GM06990 (cell line): ENCODE data around the gene SIL1.

Source experiments
- DNase-seq: peaks from one replicate; pipeline ENCODE4 v3.0.0-alpha.2; 2011; ENCODE audit not compliant: insufficient read length; ENCODE audit errors: extremely low read depth
- H3K27me3 ChIP-seq: replicated peaks from 2 replicates; pipeline ENCODE4 v1.6.0; 2011; ENCODE audit warnings: low read length; ENCODE audit not compliant: control insufficient read depth, insufficient read depth
- H3K36me3 ChIP-seq: 2 replicates; pipeline ENCODE4 v1.5.1; 2011; ENCODE audit warnings: low read length; ENCODE audit not compliant: control insufficient read depth, insufficient read depth
- H3K4me3 ChIP-seq: replicated peaks from 2 replicates; pipeline ENCODE4 v1.5.1; 2011; ENCODE audit warnings: low read depth, mild to moderate bottlenecking, control low read depth, low read length
- CTCF ChIP-seq: IDR thresholded peaks from 2 replicates; pipeline ENCODE4 v1.5.1; 2011; ENCODE audit warnings: low read length, control low read depth, mild to moderate bottlenecking, inconsistent platforms; ENCODE audit not compliant: insufficient read depth, poor library complexity, severe bottlenecking

Gene SIL1

GRCh38 chr5:138996120-138996519 is 202.0 kb downstream of the SIL1 start:
- no peak for TF ChIP-seq CTCF

GRCh38 chr5:138990986-138991590 is 207.1 kb downstream of the SIL1 start:
- Histone ChIP-seq H3K27me3 (no peaks in the 10 kb centered on the region), H3K4me3 (no peak overlapping the region), H3K36me3 (no peaks in the 10 kb centered on the region; the same call in 1 of the 2 replicates)
- no peak for TF ChIP-seq CTCF
- DNase-seq: no peak

More at GRCh38 chr5:138996120-138996519, 202.0 kb downstream of the SIL1 start:
- Histone ChIP-seq H3K4me3 (no peak overlapping the region), H3K27me3 (no peaks in the 10 kb centered on the region), H3K36me3 (no peaks in the 10 kb centered on the region)
- DNase-seq: no peak

GRCh38 chr5:138989720-138990119 is 208.4 kb downstream of the SIL1 start:
- TF ChIP-seq CTCF: no peak
- no peak for DNase-seq
- no peak overlapping the region for H3K4me3 ChIP-seq
- H3K36me3 ChIP-seq: no peaks in the 10 kb centered on the region; the same call in 1 of the 2 replicates
- H3K27me3 ChIP-seq: no peaks in the 10 kb centered on the region

GRCh38 chr5:138986186-138986800 is 211.9 kb downstream of the SIL1 start:
- no peak for DNase-seq
- TF ChIP-seq CTCF: no peak
- Histone ChIP-seq H3K36me3 (no peaks in the 10 kb centered on the region; the same call in 1 of the 2 replicates), H3K4me3 (no peak overlapping the region), H3K27me3 (no peaks in the 10 kb centered on the region)

GRCh38 chr5:138985683-138986082 is 212.5 kb downstream of the SIL1 start:
- H3K4me3 ChIP-seq: no peak overlapping the region
- no peak for DNase-seq
- no peak for TF ChIP-seq CTCF
- H3K36me3 ChIP-seq: no peaks in the 10 kb centered on the region; the same call in 1 of the 2 replicates
- no peaks in the 10 kb centered on the region for H3K27me3 ChIP-seq
